ENCODE results near the gene SYNE1.

The SYNE1 gene

GRCh38 chr6:152166497-152166896, 470.7 kb downstream of the SYNE1 start:
- Histone ChIP-seq H3K4me3 (ENCODE audit: low read length in 2 of 2) (no peak overlapping the region), H3K9me3 (ENCODE audit: control insufficient read depth in 2 of 2, low read length in 2 of 2) (no peaks in the 10 kb centered on the region), H3K27me3 (ENCODE audit: control insufficient read depth in 1 of 2, insufficient read depth in 2 of 2, low read length in 2 of 2) (no peaks in the 10 kb centered on the region), H3K27ac (ENCODE audit: low read length) (no peak overlapping the region), H3K4me1 (ENCODE audit: control insufficient read depth, insufficient read depth, low read length) (peaks cover 8% of the 10 kb centered on the region), H3K9ac (ENCODE audit: low read length in 2 of 2) (no peak overlapping the region), H3K36me3 (ENCODE audit: control insufficient read depth in 2 of 2, insufficient read depth in 2 of 2, low read length in 2 of 2) (peaks cover 31 to 32% of the 10 kb centered on the region in 2 donors)

GRCh38 chr6:152164957-152165356, 472.2 kb downstream of the SYNE1 start:
- no peak overlapping the region for H3K4me3 ChIP-seq (ENCODE audit: low read length in 2 of 2)
- H3K9ac ChIP-seq (ENCODE audit: low read length in 2 of 2) = no peak overlapping the region
- no peak overlapping the region for H3K27ac ChIP-seq (ENCODE audit: low read length)
- peaks cover 8% of the 10 kb centered on the region for H3K4me1 ChIP-seq (ENCODE audit: control insufficient read depth, insufficient read depth, low read length)
- peaks cover 25 to 32% of the 10 kb centered on the region in 2 donors for H3K36me3 ChIP-seq (ENCODE audit: control insufficient read depth in 2 of 2, insufficient read depth in 2 of 2, low read length in 2 of 2)
- H3K9me3 ChIP-seq (ENCODE audit: control insufficient read depth in 2 of 2, low read length in 2 of 2) = no peaks in the 10 kb centered on the region
- H3K27me3 ChIP-seq (ENCODE audit: control insufficient read depth in 1 of 2, insufficient read depth in 2 of 2, low read length in 2 of 2) = no peaks in the 10 kb centered on the region

- Histone ChIP-seq H3K36me3 (ENCODE audit: control insufficient read depth in 2 of 2, insufficient read depth in 2 of 2, low read length in 2 of 2) (peaks cover 29 to 31% of the 10 kb centered on the region in 2 donors), H3K4me1 (ENCODE audit: control insufficient read depth, insufficient read depth, low read length) (no peaks in the 10 kb centered on the region), H3K9me3 (ENCODE audit: control insufficient read depth in 2 of 2, low read length in 2 of 2) (no peaks in the 10 kb centered on the region), H3K4me3 (ENCODE audit: low read length in 2 of 2) (no peak overlapping the region), H3K27ac (ENCODE audit: low read length) (no peak overlapping the region), H3K9ac (ENCODE audit: low read length in 2 of 2) (no peak overlapping the region), H3K27me3 (ENCODE audit: control insufficient read depth in 1 of 2, insufficient read depth in 2 of 2, low read length in 2 of 2) (no peaks in the 10 kb centered on the region)
These were observed 475.7 kb downstream of the SYNE1 start for GRCh38 chr6:152161501-152161900.

- Histone ChIP-seq H3K9me3 (ENCODE audit: control insufficient read depth in 2 of 2, low read length in 2 of 2) (no peaks in the 10 kb centered on the region), H3K4me3 (ENCODE audit: low read length in 2 of 2) (no peak overlapping the region), H3K36me3 (ENCODE audit: control insufficient read depth in 2 of 2, insufficient read depth in 2 of 2, low read length in 2 of 2) (peaks cover 27 to 30% of the 10 kb centered on the region in 2 donors), H3K9ac (ENCODE audit: low read length in 2 of 2) (no peak overlapping the region), H3K4me1 (ENCODE audit: control insufficient read depth, insufficient read depth, low read length) (no peaks in the 10 kb centered on the region), H3K27ac (ENCODE audit: low read length) (no peak overlapping the region), H3K27me3 (ENCODE audit: control insufficient read depth in 1 of 2, insufficient read depth in 2 of 2, low read length in 2 of 2) (no peaks in the 10 kb centered on the region)
These were observed 476.8 kb downstream of the SYNE1 start for GRCh38 chr6:152160346-152160745.

- H3K9me3 ChIP-seq (ENCODE audit: control insufficient read depth in 2 of 2, low read length in 2 of 2) = no peaks in the 10 kb centered on the region
- no peak overlapping the region for H3K9ac ChIP-seq (ENCODE audit: low read length in 2 of 2)
- H3K36me3 ChIP-seq (ENCODE audit: control insufficient read depth in 2 of 2, insufficient read depth in 2 of 2, low read length in 2 of 2) = peaks cover 29 to 34% of the 10 kb centered on the region in 2 donors
- no peak overlapping the region for H3K4me3 ChIP-seq (ENCODE audit: low read length in 2 of 2)
- no peak overlapping the region for H3K27ac ChIP-seq (ENCODE audit: low read length)
- H3K4me1 ChIP-seq (ENCODE audit: control insufficient read depth, insufficient read depth, low read length) = no peaks in the 10 kb centered on the region
- H3K27me3 ChIP-seq (ENCODE audit: control insufficient read depth in 1 of 2, insufficient read depth in 2 of 2, low read length in 2 of 2) = no peaks in the 10 kb centered on the region
These were observed 481.4 kb downstream of the SYNE1 start for GRCh38 chr6:152155792-152156191.

- no peak overlapping the region for H3K9ac ChIP-seq (ENCODE audit: low read length in 2 of 2)
- no peaks in the 10 kb centered on the region for H3K27me3 ChIP-seq (ENCODE audit: control insufficient read depth in 1 of 2, insufficient read depth in 2 of 2, low read length in 2 of 2)
- H3K4me3 ChIP-seq (ENCODE audit: low read length in 2 of 2) = no peak overlapping the region
- H3K36me3 ChIP-seq (ENCODE audit: control insufficient read depth in 2 of 2, insufficient read depth in 2 of 2, low read length in 2 of 2) = peaks cover 32 to 38% of the 10 kb centered on the region in 2 donors
- no peaks in the 10 kb centered on the region for H3K9me3 ChIP-seq (ENCODE audit: control insufficient read depth in 2 of 2, low read length in 2 of 2)
- no peak overlapping the region for H3K27ac ChIP-seq (ENCODE audit: low read length)
- H3K4me1 ChIP-seq (ENCODE audit: control insufficient read depth, insufficient read depth, low read length) = no peaks in the 10 kb centered on the region
These were observed 482.4 kb downstream of the SYNE1 start for GRCh38 chr6:152154559-152155356.

- H3K36me3 ChIP-seq (ENCODE audit: control insufficient read depth in 2 of 2, insufficient read depth in 2 of 2, low read length in 2 of 2) = peaks cover 54 to 59% of the 10 kb centered on the region in 2 donors
- peaks cover under 1% of the 10 kb centered on the region for H3K4me1 ChIP-seq (ENCODE audit: control insufficient read depth, insufficient read depth, low read length)
- H3K4me3 ChIP-seq (ENCODE audit: low read length in 2 of 2) = no peak overlapping the region
- no peak overlapping the region for H3K9ac ChIP-seq (ENCODE audit: low read length in 2 of 2)
- no peak overlapping the region for H3K27ac ChIP-seq (ENCODE audit: low read length)
- no peaks in the 10 kb centered on the region for H3K27me3 ChIP-seq (ENCODE audit: control insufficient read depth in 1 of 2, insufficient read depth in 2 of 2, low read length in 2 of 2)
- H3K9me3 ChIP-seq (ENCODE audit: control insufficient read depth in 2 of 2, low read length in 2 of 2) = no peaks in the 10 kb centered on the region
These were observed 485.2 kb downstream of the SYNE1 start for GRCh38 chr6:152151920-152152319.

- peaks cover 3% of the 10 kb centered on the region for H3K4me1 ChIP-seq (ENCODE audit: control insufficient read depth, insufficient read depth, low read length)
- no peaks in the 10 kb centered on the region for H3K9me3 ChIP-seq (ENCODE audit: control insufficient read depth in 2 of 2, low read length in 2 of 2)
- no peak overlapping the region for H3K9ac ChIP-seq (ENCODE audit: low read length in 2 of 2)
- no peaks in the 10 kb centered on the region for H3K27me3 ChIP-seq (ENCODE audit: control insufficient read depth in 1 of 2, insufficient read depth in 2 of 2, low read length in 2 of 2)
- H3K36me3 ChIP-seq (ENCODE audit: control insufficient read depth in 2 of 2, insufficient read depth in 2 of 2, low read length in 2 of 2) = peaks cover 60% of the 10 kb centered on the region in 2 donors
- H3K27ac ChIP-seq (ENCODE audit: low read length) = no peak overlapping the region
- no peak overlapping the region for H3K4me3 ChIP-seq (ENCODE audit: low read length in 2 of 2)
These were observed 487.0 kb downstream of the SYNE1 start for GRCh38 chr6:152150196-152150595.

GRCh38 chr6:152148412-152148811, 488.8 kb downstream of the SYNE1 start:
- Histone ChIP-seq H3K9ac (ENCODE audit: low read length in 2 of 2) (no peak overlapping the region), H3K4me1 (ENCODE audit: control insufficient read depth, insufficient read depth, low read length) (peaks cover 3% of the 10 kb centered on the region), H3K9me3 (ENCODE audit: control insufficient read depth in 2 of 2, low read length in 2 of 2) (no peaks in the 10 kb centered on the region), H3K27me3 (ENCODE audit: control insufficient read depth in 1 of 2, insufficient read depth in 2 of 2, low read length in 2 of 2) (no peaks in the 10 kb centered on the region), H3K27ac (ENCODE audit: low read length) (no peak overlapping the region), H3K4me3 (ENCODE audit: low read length in 2 of 2) (no peak overlapping the region), H3K36me3 (ENCODE audit: control insufficient read depth in 2 of 2, insufficient read depth in 2 of 2, low read length in 2 of 2) (peaks cover 63 to 64% of the 10 kb centered on the region in 2 donors)

- Histone ChIP-seq H3K4me3 (ENCODE audit: low read length in 2 of 2) (no peak overlapping the region), H3K4me1 (ENCODE audit: control insufficient read depth, insufficient read depth, low read length) (peaks cover 3% of the 10 kb centered on the region), H3K9ac (ENCODE audit: low read length in 2 of 2) (no peak overlapping the region), H3K27ac (ENCODE audit: low read length) (no peak overlapping the region), H3K9me3 (ENCODE audit: control insufficient read depth in 2 of 2, low read length in 2 of 2) (no peaks in the 10 kb centered on the region), H3K27me3 (ENCODE audit: control insufficient read depth in 1 of 2, insufficient read depth in 2 of 2, low read length in 2 of 2) (no peaks in the 10 kb centered on the region), H3K36me3 (ENCODE audit: control insufficient read depth in 2 of 2, insufficient read depth in 2 of 2, low read length in 2 of 2) (peaks cover 64 to 73% of the 10 kb centered on the region in 2 donors)
These were observed 489.9 kb downstream of the SYNE1 start for GRCh38 chr6:152147269-152147668.

GRCh38 chr6:152146385-152146784, 490.8 kb downstream of the SYNE1 start:
- Histone ChIP-seq H3K4me1 (ENCODE audit: control insufficient read depth, insufficient read depth, low read length) (peaks cover 3% of the 10 kb centered on the region), H3K4me3 (ENCODE audit: low read length in 2 of 2) (no peak overlapping the region), H3K9me3 (ENCODE audit: control insufficient read depth in 2 of 2, low read length in 2 of 2) (no peaks in the 10 kb centered on the region), H3K36me3 (ENCODE audit: control insufficient read depth in 2 of 2, insufficient read depth in 2 of 2, low read length in 2 of 2) (peaks cover 60 to 67% of the 10 kb centered on the region in 2 donors), H3K27ac (ENCODE audit: low read length) (no peak overlapping the region), H3K27me3 (ENCODE audit: control insufficient read depth in 1 of 2, insufficient read depth in 2 of 2, low read length in 2 of 2) (no peaks in the 10 kb centered on the region), H3K9ac (ENCODE audit: low read length in 2 of 2) (no peak overlapping the region)

Measured in stomach smooth muscle (tissue), 2 donors.